ENCODE measurements around the gene CCL2.

The CCL2 gene

GRCh38 chr17:34227707-34228106 is 27.4 kb upstream of the CCL2 start:
- no peaks in the 10 kb centered on the region for H3K4me1 Mint-ChIP-seq (ENCODE audit: low read depth)
- H3K9me3 Mint-ChIP-seq (ENCODE audit: low read depth), result peaks cover 5% of the 10 kb centered on the region
- H3K4me3 Mint-ChIP-seq, result no peak overlapping the region
- peaks cover 23% of the 10 kb centered on the region for H3K27me3 Mint-ChIP-seq
- H3K27ac Mint-ChIP-seq, result no peak overlapping the region
- H3K36me3 Mint-ChIP-seq, result peaks cover 5% of the 10 kb centered on the region

GRCh38 chr17:34228781-34229180 is 26.3 kb upstream of the CCL2 start:
- no peak overlapping the region for H3K27ac Mint-ChIP-seq
- H3K27me3 Mint-ChIP-seq, result peaks cover 24% of the 10 kb centered on the region

GRCh38 chr17:34230342-34230741 is 24.7 kb upstream of the CCL2 start:
- Mint-ChIP-seq H3K27ac (no peak overlapping the region), H3K9me3 (ENCODE audit: low read depth) (peaks cover 5% of the 10 kb centered on the region), H3K27me3 (peaks cover 27% of the 10 kb centered on the region), H3K36me3 (peaks cover 5% of the 10 kb centered on the region), H3K4me3 (no peak overlapping the region), H3K4me1 (ENCODE audit: low read depth) (no peaks in the 10 kb centered on the region)

More at GRCh38 chr17:34228781-34229180, 26.3 kb upstream of the CCL2 start:
- Mint-ChIP-seq H3K36me3 (peaks cover 5% of the 10 kb centered on the region), H3K4me3 (no peak overlapping the region), H3K4me1 (ENCODE audit: low read depth) (no peaks in the 10 kb centered on the region), H3K9me3 (ENCODE audit: low read depth) (peaks cover 5% of the 10 kb centered on the region)

GRCh38 chr17:34234616-34235015 is 20.5 kb upstream of the CCL2 start:
- Mint-ChIP-seq H3K27ac (no peak overlapping the region), H3K4me3 (no peak overlapping the region), H3K27me3 (peaks cover 19% of the 10 kb centered on the region), H3K4me1 (ENCODE audit: low read depth) (no peaks in the 10 kb centered on the region), H3K36me3 (peaks cover 2% of the 10 kb centered on the region), H3K9me3 (ENCODE audit: low read depth) (peaks cover 2% of the 10 kb centered on the region)

- Mint-ChIP-seq H3K27me3 (peaks cover 24% of the 10 kb centered on the region), H3K9me3 (ENCODE audit: low read depth) (no peaks in the 10 kb centered on the region), H3K4me3 (no peak overlapping the region), H3K4me1 (ENCODE audit: low read depth) (no peaks in the 10 kb centered on the region), H3K36me3 (no peaks in the 10 kb centered on the region), H3K27ac (no peak overlapping the region)
Measured at GRCh38 chr17:34235389-34236028, 19.6 kb upstream of the CCL2 start.

GRCh38 chr17:34236281-34236892 is 18.7 kb upstream of the CCL2 start:
- Mint-ChIP-seq H3K36me3 (no peaks in the 10 kb centered on the region), H3K4me1 (ENCODE audit: low read depth) (no peaks in the 10 kb centered on the region), H3K27ac (no peak overlapping the region), H3K27me3 (peaks cover 17% of the 10 kb centered on the region), H3K4me3 (no peak overlapping the region), H3K9me3 (ENCODE audit: low read depth) (no peaks in the 10 kb centered on the region)

GRCh38 chr17:34237458-34237857 is 17.6 kb upstream of the CCL2 start:
- Mint-ChIP-seq H3K4me3 (no peak overlapping the region), H3K9me3 (ENCODE audit: low read depth) (no peaks in the 10 kb centered on the region), H3K27ac (no peak overlapping the region), H3K27me3 (peaks cover 16% of the 10 kb centered on the region), H3K36me3 (no peaks in the 10 kb centered on the region), H3K4me1 (ENCODE audit: low read depth) (no peaks in the 10 kb centered on the region)

- Mint-ChIP-seq H3K4me3 (no peak overlapping the region), H3K4me1 (ENCODE audit: low read depth) (no peaks in the 10 kb centered on the region), H3K27ac (no peak overlapping the region), H3K27me3 (peaks cover 6% of the 10 kb centered on the region), H3K9me3 (ENCODE audit: low read depth) (no peaks in the 10 kb centered on the region), H3K36me3 (no peaks in the 10 kb centered on the region)
Measured at GRCh38 chr17:34241062-34241461, 14.0 kb upstream of the CCL2 start.

- Mint-ChIP-seq H3K27me3 (peaks cover 8% of the 10 kb centered on the region), H3K36me3 (no peaks in the 10 kb centered on the region), H3K4me3 (no peak overlapping the region), H3K27ac (no peak overlapping the region), H3K4me1 (ENCODE audit: low read depth) (no peaks in the 10 kb centered on the region), H3K9me3 (ENCODE audit: low read depth) (no peaks in the 10 kb centered on the region)
Measured at GRCh38 chr17:34242587-34243363, 12.3 kb upstream of the CCL2 start.

GRCh38 chr17:34243364-34244320 is 11.4 kb upstream of the CCL2 start:
- H3K4me3 Mint-ChIP-seq, result no peak overlapping the region
- peaks cover 8% of the 10 kb centered on the region for H3K27me3 Mint-ChIP-seq
- no peaks in the 10 kb centered on the region for H3K9me3 Mint-ChIP-seq (ENCODE audit: low read depth)
- no peaks in the 10 kb centered on the region for H3K4me1 Mint-ChIP-seq (ENCODE audit: low read depth)
- no peak overlapping the region for H3K27ac Mint-ChIP-seq
- H3K36me3 Mint-ChIP-seq, result no peaks in the 10 kb centered on the region

- H3K36me3 Mint-ChIP-seq, result no peaks in the 10 kb centered on the region
- H3K4me1 Mint-ChIP-seq (ENCODE audit: low read depth), result no peaks in the 10 kb centered on the region
- H3K4me3 Mint-ChIP-seq, result no peak overlapping the region
- peaks cover 3% of the 10 kb centered on the region for H3K27me3 Mint-ChIP-seq
- no peaks in the 10 kb centered on the region for H3K9me3 Mint-ChIP-seq (ENCODE audit: low read depth)
- no peak overlapping the region for H3K27ac Mint-ChIP-seq
Measured at GRCh38 chr17:34245351-34245905, 9.7 kb upstream of the CCL2 start.

GRCh38 chr17:34246446-34246845 is 8.6 kb upstream of the CCL2 start:
- no peaks in the 10 kb centered on the region for H3K9me3 Mint-ChIP-seq (ENCODE audit: low read depth)
- peaks cover 2% of the 10 kb centered on the region for H3K27me3 Mint-ChIP-seq
- no peaks in the 10 kb centered on the region for H3K4me1 Mint-ChIP-seq (ENCODE audit: low read depth)
- no peak overlapping the region for H3K27ac Mint-ChIP-seq
- no peak overlapping the region for H3K4me3 Mint-ChIP-seq
- no peaks in the 10 kb centered on the region for H3K36me3 Mint-ChIP-seq

- no peak overlapping the region for H3K27ac Mint-ChIP-seq
- H3K4me3 Mint-ChIP-seq, result no peak overlapping the region
- H3K27me3 Mint-ChIP-seq, result peaks cover 2% of the 10 kb centered on the region
- H3K9me3 Mint-ChIP-seq (ENCODE audit: low read depth), result no peaks in the 10 kb centered on the region
- H3K36me3 Mint-ChIP-seq, result no peaks in the 10 kb centered on the region
- H3K4me1 Mint-ChIP-seq (ENCODE audit: low read depth), result no peaks in the 10 kb centered on the region
Measured at GRCh38 chr17:34246881-34247280, 8.2 kb upstream of the CCL2 start.

- Mint-ChIP-seq H3K27me3 (peaks cover 5% of the 10 kb centered on the region), H3K4me1 (ENCODE audit: low read depth) (no peaks in the 10 kb centered on the region), H3K27ac (no peak overlapping the region), H3K4me3 (no peak overlapping the region), H3K9me3 (ENCODE audit: low read depth) (no peaks in the 10 kb centered on the region), H3K36me3 (no peaks in the 10 kb centered on the region)
Measured at GRCh38 chr17:34248511-34249024, 6.5 kb upstream of the CCL2 start.
